ENCODE measurements around the gene MUC12.
"Not testable (repeated sequence)": the region's sequence is repeated elsewhere in the genome, so short reads cannot be mapped to it uniquely, and the experiment has no call there.

MUC12 gene

DNA sequence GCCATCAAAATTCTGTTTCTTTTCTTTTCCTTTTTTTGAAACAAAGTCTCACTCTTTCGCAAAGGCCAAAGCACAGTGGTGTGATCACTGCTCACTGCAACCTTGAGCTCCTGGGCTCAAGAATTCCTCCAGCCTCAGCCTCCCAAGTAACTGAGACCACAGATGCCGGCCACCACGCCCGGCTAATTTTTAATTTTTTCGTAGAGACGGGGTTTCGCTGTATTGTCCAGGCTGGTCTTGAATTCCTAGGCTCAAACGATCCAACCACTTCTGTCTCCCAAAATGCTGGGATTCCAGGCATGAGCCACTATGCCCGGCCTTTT is 90.2 kb downstream of the MUC12 start:
- no peak overlapping the region for H3K27ac Mint-ChIP-seq
- H3K9me3 Mint-ChIP-seq (ENCODE audit: low read depth), result no peaks in the 10 kb centered on the region
- peaks cover 5% of the 10 kb centered on the region for H3K4me1 Mint-ChIP-seq (ENCODE audit: low read depth)
- peaks cover 25% of the 10 kb centered on the region for H3K27me3 Mint-ChIP-seq
- H3K4me3 Mint-ChIP-seq, result no peak overlapping the region
- H3K36me3 Mint-ChIP-seq, result no peaks in the 10 kb centered on the region

GRCh38 chr7:101060992-101061391 is 91.6 kb downstream of the MUC12 start:
- Mint-ChIP-seq H3K27ac (no peak overlapping the region), H3K4me1 (ENCODE audit: low read depth) (peaks cover 5% of the 10 kb centered on the region), H3K4me3 (no peak overlapping the region), H3K27me3 (peaks cover 28% of the 10 kb centered on the region), H3K36me3 (no peaks in the 10 kb centered on the region), H3K9me3 (ENCODE audit: low read depth) (no peaks in the 10 kb centered on the region)

DNA sequence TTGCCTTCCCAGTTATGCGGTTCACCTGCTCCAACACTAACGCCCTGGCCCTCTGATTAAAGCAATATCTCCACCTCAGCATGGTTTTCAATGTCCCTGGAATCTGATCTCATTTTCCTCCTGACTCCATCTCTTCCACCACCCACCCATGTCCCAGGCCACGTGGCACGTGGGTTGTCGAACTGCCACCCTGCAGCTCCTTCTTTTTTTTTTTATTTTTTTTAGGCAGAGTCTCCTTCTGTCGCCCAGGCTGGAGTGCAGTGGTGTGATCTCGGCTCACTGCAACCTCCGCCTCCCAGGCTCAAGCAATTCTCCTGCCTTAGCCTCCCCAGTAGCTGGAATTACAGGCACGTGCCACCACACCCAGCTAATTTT is 94.8 kb downstream of the MUC12 start:
- H3K4me1 Mint-ChIP-seq (ENCODE audit: low read depth); H3K27ac Mint-ChIP-seq; H3K36me3 Mint-ChIP-seq; H3K4me3 Mint-ChIP-seq; H3K9me3 Mint-ChIP-seq (ENCODE audit: low read depth): not testable (repeated sequence)
- peaks cover 24% of the 10 kb centered on the region for H3K27me3 Mint-ChIP-seq

- not testable (repeated sequence) for H3K4me3 Mint-ChIP-seq; H3K9me3 Mint-ChIP-seq (ENCODE audit: low read depth); H3K36me3 Mint-ChIP-seq; H3K4me1 Mint-ChIP-seq (ENCODE audit: low read depth); H3K27ac Mint-ChIP-seq
- H3K27me3 Mint-ChIP-seq, result peaks cover 20% of the 10 kb centered on the region
These were observed 95.8 kb downstream of the MUC12 start for GRCh38 chr7:101065162-101065561.

GRCh38 chr7:101066141-101066832 is 96.9 kb downstream of the MUC12 start:
- no peaks in the 10 kb centered on the region for H3K36me3 Mint-ChIP-seq
- no peak overlapping the region for H3K4me3 Mint-ChIP-seq

DNA sequence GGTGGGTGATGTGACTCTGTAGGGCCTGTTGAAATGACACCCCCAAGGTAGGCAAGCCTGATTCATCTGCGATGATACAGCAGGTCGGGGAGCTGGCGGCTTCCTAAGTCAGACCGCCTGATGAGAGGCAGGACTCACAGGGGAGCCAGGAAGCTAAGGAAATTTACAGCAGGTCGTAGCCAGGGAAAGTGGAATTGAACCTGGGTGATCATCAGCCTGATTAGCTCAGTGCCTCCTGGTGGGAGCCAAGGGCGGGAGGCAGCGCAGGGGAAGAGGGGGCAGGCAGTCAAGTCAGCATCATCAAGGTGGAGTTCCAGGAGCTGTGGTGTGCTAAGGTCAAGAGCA is 97.4 kb downstream of the MUC12 start:
- Mint-ChIP-seq H3K36me3 (no peaks in the 10 kb centered on the region), H3K27me3 (peaks cover 14% of the 10 kb centered on the region), H3K4me3 (no peak overlapping the region), H3K4me1 (ENCODE audit: low read depth) (no peaks in the 10 kb centered on the region), H3K9me3 (ENCODE audit: low read depth) (no peaks in the 10 kb centered on the region), H3K27ac (no peak overlapping the region)

More at GRCh38 chr7:101066141-101066832, 96.9 kb downstream of the MUC12 start:
- no peak overlapping the region for H3K27ac Mint-ChIP-seq
- no peaks in the 10 kb centered on the region for H3K4me1 Mint-ChIP-seq (ENCODE audit: low read depth)
- H3K27me3 Mint-ChIP-seq, result peaks cover 17% of the 10 kb centered on the region
- no peaks in the 10 kb centered on the region for H3K9me3 Mint-ChIP-seq (ENCODE audit: low read depth)

DNA sequence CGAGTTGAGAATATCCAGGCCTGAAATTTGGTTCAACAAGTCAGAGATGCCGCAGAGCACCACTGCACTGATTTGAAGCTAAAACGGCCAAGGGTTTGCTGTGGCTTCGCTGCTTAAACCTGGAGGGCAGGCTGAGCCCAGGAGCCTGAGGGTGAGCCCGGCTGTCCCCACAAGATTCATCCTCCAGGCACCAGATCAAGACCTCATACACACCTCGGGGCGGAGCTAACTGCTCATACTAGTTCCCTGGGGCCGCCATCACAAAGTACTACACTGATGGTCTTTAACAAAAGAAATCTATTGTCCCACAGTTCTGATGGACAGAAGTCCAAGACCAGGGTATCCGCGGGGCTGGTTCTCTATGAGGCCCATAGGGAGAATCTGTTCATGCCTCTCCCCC is 99.0 kb downstream of the MUC12 start:
- no peaks in the 10 kb centered on the region for H3K9me3 Mint-ChIP-seq (ENCODE audit: low read depth)
- H3K27ac Mint-ChIP-seq, result no peak overlapping the region
- H3K4me1 Mint-ChIP-seq (ENCODE audit: low read depth), result no peaks in the 10 kb centered on the region
- H3K4me3 Mint-ChIP-seq, result no peak overlapping the region
- H3K36me3 Mint-ChIP-seq, result no peaks in the 10 kb centered on the region
- peaks cover 11% of the 10 kb centered on the region for H3K27me3 Mint-ChIP-seq
